GM12878 (cell line): ENCODE results near the gene TAF11. TPM values are rescaled to one million over a fixed set of nuclear protein-coding genes. Genes with fewer than 3 reads are reported as not detected.

Experiments
- ATAC-seq: fragments of 200-7000 bp; cut with Tn5 transposase; 3 replicates; pipeline ENCODE4 v1.9.1; 2020; ENCODE audit warnings: mild to moderate bottlenecking, moderate library complexity
- BruUV-seq: library from RNA; stranded (reverse); fragments of 400-500 nt; replicated peaks from 2 replicates; lab custom pipeline; 2021; lab: Mats Ljungman, UMichigan
- CTCF ChIA-PET: fragments of 300-600 bp; sonication (Branson Sonifier 250); formaldehyde crosslinking; extraction: SDS; loops from one replicate; lab custom pipeline; 2021; ENCODE audit warnings: inconsistent platforms; lab: Yijun Ruan, JAX
- POLR2A ChIA-PET: fragments of 350-600 bp; formaldehyde crosslinking; extraction: SDS; loops from one replicate; lab custom pipeline; 2021; ENCODE audit warnings: inconsistent platforms; lab: Charles Lee
- RAD21 ChIA-PET: fragments of 300-600 bp; sonication (Branson Sonifier 250); formaldehyde crosslinking; loops from one replicate; lab custom pipeline; 2023; ENCODE audit warnings: antibody characterized with exemption; ENCODE audit not compliant: unreplicated experiment; lab: Charles Lee
- SMC1A ChIA-PET: fragments of 300-600 bp; sonication (Branson Sonifier 250); formaldehyde crosslinking; loops from one replicate; lab custom pipeline; 2023; ENCODE audit not compliant: unreplicated experiment, uncharacterized antibody; lab: Charles Lee
- DNase-seq: peaks from one replicate; pipeline ENCODE4 v3.0.0-alpha.2; 2011; ENCODE audit warnings: low read depth, low spot score
- FAIRE-seq: peaks from 3 replicates; lab custom pipeline; 2011; peaks lifted over from hg19 to GRCh38; lab: Jason Lieb, UNC
- H2AFZ ChIP-seq: 2 replicates; pipeline ENCODE4 v1.6.0; 2011; ENCODE audit warnings: low read depth, low read length, control low read depth; ENCODE audit not compliant: control insufficient read depth
- H3K27ac ChIP-seq: 2 replicates; pipeline ENCODE4 v1.5.1; 2011; ENCODE audit warnings: control low read depth; ENCODE audit not compliant: control insufficient read depth, insufficient read depth
- H3K27me3 ChIP-seq, 2 experiments: replicated peaks in 1 of 2; 2 replicates each; pipeline versions ENCODE4 v1.6.0 to v1.6.1; 2011; ENCODE audit warnings: low read length in 1 of 2; ENCODE audit not compliant: control insufficient read depth in 2 of 2, insufficient read depth in 2 of 2
- H3K36me3 ChIP-seq, 2 experiments: 2 replicates each; pipeline ENCODE4 v1.5.1; 2011; ENCODE audit warnings: low read length in 1 of 2; ENCODE audit not compliant: control insufficient read depth in 2 of 2, insufficient read depth in 2 of 2
- H3K4me1 ChIP-seq: 2 replicates; pipeline ENCODE4 v1.6.1; 2011; ENCODE audit warnings: mild to moderate bottlenecking, low read length, moderate library complexity, mixed read lengths; ENCODE audit not compliant: control insufficient read depth, insufficient read depth
- H3K4me2 ChIP-seq: 2 replicates; pipeline ENCODE4 v1.6.0; 2011; ENCODE audit warnings: control low read depth; ENCODE audit not compliant: control insufficient read depth, insufficient read depth
- H3K4me3 ChIP-seq: fragments of 200-600 bp; sonication (generic); 2 replicates; pipeline ENCODE4 v1.5.1; 2016
- H3K79me2 ChIP-seq: 2 replicates; pipeline ENCODE4 v1.6.0; 2011; ENCODE audit warnings: low read length; ENCODE audit not compliant: control insufficient read depth, insufficient read depth
- H3K9ac ChIP-seq: 2 replicates; pipeline ENCODE4 v1.8.0; 2011; ENCODE audit warnings: low read length, control low read depth, mixed read lengths; ENCODE audit not compliant: control insufficient read depth, insufficient read depth
- H3K9me3 ChIP-seq: replicated peaks from 3 replicates; pipeline ENCODE4 v1.5.1; 2011; ENCODE audit warnings: mild to moderate bottlenecking, low read length; ENCODE audit not compliant: control insufficient read depth, insufficient read depth
- H4K20me1 ChIP-seq: 2 replicates; pipeline ENCODE4 v1.6.0; 2011; ENCODE audit not compliant: control insufficient read depth, insufficient read depth
- ASH2L ChIP-seq: fragments of 300-600, 200-600 bp; sonication (generic); IDR thresholded peaks from 2 replicates; pipeline ENCODE4 v1.6.1; 2017; ENCODE audit warnings: low read depth, mild to moderate bottlenecking, borderline replicate concordance
- BCL3 ChIP-seq: IDR thresholded peaks from 2 replicates; pipeline ENCODE4 v1.6.1; 2011; ENCODE audit warnings: borderline replicate concordance, low read depth, mild to moderate bottlenecking, moderate library complexity, low read length; ENCODE audit not compliant: insufficient read depth, poor library complexity, severe bottlenecking
- GATAD2B ChIP-seq: fragments of 450-650 bp; conservative IDR thresholded peaks from 2 replicates; pipeline ENCODE4 v1.6.1; 2017; ENCODE audit warnings: low read depth, mild to moderate bottlenecking, moderate library complexity
- HDAC2 ChIP-seq: fragments of 200-600 bp; sonication (generic); IDR thresholded peaks from 2 replicates; pipeline ENCODE4 v1.6.1; 2017
- IKZF1 ChIP-seq: fragments of 450-650 bp; conservative IDR thresholded peaks from 2 replicates; pipeline ENCODE4 v1.6.1; 2017; ENCODE audit warnings: antibody characterized with exemption, mild to moderate bottlenecking
- LARP7 ChIP-seq: fragments of 450-650 bp; IDR thresholded peaks from 2 replicates; pipeline ENCODE4 v1.6.1; 2017; ENCODE audit warnings: mild to moderate bottlenecking
- MXI1 ChIP-seq: fragments of 150-350 bp; IDR thresholded peaks from 2 replicates; pipeline ENCODE4 v1.6.1; 2011; ENCODE audit warnings: low read depth, mild to moderate bottlenecking, inconsistent platforms, low read length, improper control_type of control experiment
- MYB ChIP-seq: fragments of 150-350 bp; IDR thresholded peaks from 2 replicates; pipeline ENCODE4 v1.6.1; 2014; ENCODE audit warnings: mild to moderate bottlenecking, low read depth, low read length, borderline replicate concordance
- NBN ChIP-seq: fragments of 450-650 bp; IDR thresholded peaks from 2 replicates; pipeline ENCODE4 v1.6.1; 2016
- PKNOX1 ChIP-seq: fragments of 450-650 bp; IDR thresholded peaks from 2 replicates; pipeline ENCODE4 v1.6.1; 2016; ENCODE audit warnings: mild to moderate bottlenecking
- PML ChIP-seq: IDR thresholded peaks from 2 replicates; pipeline ENCODE4 v1.6.1; 2012; ENCODE audit warnings: low read length, inconsistent platforms
- RAD51 ChIP-seq: fragments of 450-650 bp; IDR thresholded peaks from 2 replicates; pipeline ENCODE4 v1.6.1; 2016; ENCODE audit warnings: moderate library complexity, mild to moderate bottlenecking, inconsistent platforms
- REST ChIP-seq: IDR thresholded peaks from 2 replicates; pipeline ENCODE4 v1.6.1; 2012; ENCODE audit warnings: mild to moderate bottlenecking, low read depth, low read length
- SIN3A ChIP-seq: IDR thresholded peaks from 2 replicates; pipeline ENCODE4 v1.6.1; 2012; ENCODE audit warnings: low read depth, low read length, improper control_type of control experiment
- SMAD5 ChIP-seq: IDR thresholded peaks from 2 replicates; pipeline ENCODE4 v1.6.1; 2016; ENCODE audit warnings: antibody characterized with exemption, low read depth
- STAT3 ChIP-seq: IDR thresholded peaks from 2 replicates; pipeline ENCODE4 v1.6.1; 2011; ENCODE audit warnings: low read depth, low read length, improper control_type of control experiment
- SUPT20H ChIP-seq: IDR thresholded peaks from 2 replicates; pipeline ENCODE4 v1.6.1; 2011; ENCODE audit warnings: low read depth, mild to moderate bottlenecking, low read length, moderate library complexity, borderline replicate concordance; ENCODE audit not compliant: control insufficient read depth
- USF2 ChIP-seq: IDR thresholded peaks from 2 replicates; pipeline ENCODE4 v1.6.1; 2011; ENCODE audit warnings: low read depth, low read length, improper control_type of control experiment, borderline replicate concordance
- YY1 ChIP-seq: IDR thresholded peaks from 2 replicates; pipeline ENCODE4 v1.6.1; 2011; ENCODE audit warnings: low read depth, mild to moderate bottlenecking, low read length
- ZBED1 ChIP-seq: IDR thresholded peaks from 2 replicates; pipeline ENCODE4 v1.6.1; 2016; ENCODE audit warnings: borderline replicate concordance
- WGBS: methylation state at CpG from one replicate; pipeline ENCODE4 v1.1.6; 2016; ENCODE audit warnings: low lambda C conversion rate; ENCODE audit not compliant: insufficient replicate concordance, insufficient coverage; ENCODE audit errors: missing lambda C conversion rate; 5-methylcytosine and 5-hydroxymethylcytosine counted together
- in situ Hi-C: fragments of 300-500 bp; cut with MboI; formaldehyde crosslinking; loops from 9 replicates; pipeline ENCODE4 v1.14.3; 2018; ENCODE audit warnings: mixed read lengths
- intact Hi-C: fragments of 100-400 bp; cut with micrococcal nuclease; formaldehyde crosslinking; loops from one replicate; pipeline ENCODE4 v1.14.2; 2022; ENCODE audit not compliant: unreplicated experiment
- polyA plus RNA-seq, 11 experiments: library from polyadenylated mRNA; depleted of rRNA in 4 of 11; unstranded in 6 of 11; stranded (reverse) in 5 of 11; fragments of >200 nt; fragmentation: Nextera tagmentation in 4 of 11; fragmentation: Illumina TruSeq in 1 of 11; extraction: Ambion mirVana in 4 of 11; extraction: Trizol in 1 of 11; gene quantifications; 1 replicate in 1 of 11; 2 replicates in 10 of 11; pipeline versions ENCODE4 v1.2.1 to v1.2.3, GENCODE V29; 2011 to 2016; ENCODE audit warnings: inconsistent platforms in 2 of 11, missing spikeins in 2 of 11, low read depth in 1 of 11
- total RNA-seq, 4 experiments: library from RNA; depleted of rRNA in 3 of 4; stranded (reverse); fragments of >200 nt in 3 of 4; fragmentation: Illumina TruSeq in 1 of 4; extraction: Trizol in 1 of 4; gene quantifications; 2 replicates each; pipeline versions ENCODE4 v1.2.1 to v1.2.3, GENCODE V29; 2013 to 2021

The TAF11 gene
- total and polyA plus RNA-seq, 10 of the 15 experiments (the other 5 are each of a cell fraction or from before 2014, with no cell fraction given): 24.6 to 59.2 (median 32.0) TPM

GRCh38 chr6:34920097-34920496, 32.3 kb upstream of the TAF11 start:
- Histone ChIP-seq H3K79me2 (no peaks in the 10 kb centered on the region), H3K4me3 (no peak overlapping the region), H3K9ac (no peak overlapping the region), H3K27ac (no peak overlapping the region), H3K36me3 (no peaks in the 10 kb centered on the region), H3K27me3 (no peaks in the 10 kb centered on the region), H2AFZ (no peak overlapping the region), H4K20me1 (no peaks in the 10 kb centered on the region), H3K4me2 (no peak overlapping the region), H3K9me3 (no peaks in the 10 kb centered on the region), H3K4me1 (no peaks in the 10 kb centered on the region)
- TF ChIP-seq STAT3: no peak
- TF ChIP-seq USF2: no peak
- TF ChIP-seq MXI1: no peak
- TF ChIP-seq NBN: no peak
- no peak for TF ChIP-seq REST
- no peak for TF ChIP-seq LARP7
- TF ChIP-seq GATAD2B: no peak
- TF ChIP-seq PML: no peak
- no peak for TF ChIP-seq ZBED1
- TF ChIP-seq PKNOX1: no peak
- no peak for TF ChIP-seq IKZF1
- TF ChIP-seq BCL3: no peak
- TF ChIP-seq SMAD5: no peak
- no peak for TF ChIP-seq ASH2L
- no peak for TF ChIP-seq SIN3A
- TF ChIP-seq RAD51: no peak
- no peak for TF ChIP-seq YY1
- TF ChIP-seq MYB: no peak
- no peak for TF ChIP-seq HDAC2
- no peak for TF ChIP-seq SUPT20H
- ChIA-PET CTCF (interaction anchor here (0.7 to 1.3 kb wide), 2 partner anchors 67 to 128 kb away, joined by 3 to 5 read pairs; partner anchors contain the start of gene BLTP3A), SMC1A (interaction anchor here (0.8 kb wide), 1 partner anchor 12 kb away, joined by 3 read pairs; no protein-coding TSS in a partner anchor), RAD21 (no interaction called here), POLR2A (no interaction called here)
- intact Hi-C loops (no loop called here), in situ Hi-C loops (no loop called here)
- WGBS: 100% methylated on average over 4 of the region's 4 CpGs
- FAIRE-seq: no peak
- BruUV-seq: no TSS peak
- DNase-seq: no peak
- ATAC-seq: no peak
